Activated B cell treated with CpG ODN at 0.5 μM for 24 hours (primary cell): ENCODE measurements around the gene TMEM132D. TPM values are rescaled to one million over a fixed set of nuclear protein-coding genes. Genes with fewer than 3 reads are reported as not detected.

Source experiments
- ATAC-seq: fragments of 200-7000 bp; cut with Tn5 transposase; one replicate; pipeline ENCODE4 v1.10.0; 2021; ENCODE audit warnings: low read depth, mild to moderate bottlenecking, moderate library complexity
- CTCF ChIA-PET: fragments of 350-600 bp; sonication (Branson Sonifier 250); formaldehyde crosslinking; loops from one replicate; lab custom pipeline; 2021; ENCODE audit warnings: antibody characterized with exemption; lab: Charles Lee
- POLR2A ChIA-PET: fragments of 350-600 bp; sonication (Branson Sonifier 250); formaldehyde crosslinking; loops from one replicate; lab custom pipeline; 2021; ENCODE audit warnings: antibody characterized with exemption; lab: Charles Lee
- DNase-seq: peaks from one replicate; pipeline ENCODE4 v3.0.0; 2022
- H3K27ac Mint-ChIP-seq: one replicate; pipeline ENCODE4 v1.8.0; 2020; ENCODE audit warnings: mixed read lengths
- H3K27me3 Mint-ChIP-seq: one replicate; pipeline ENCODE4 v1.8.0; 2021; ENCODE audit warnings: mixed read lengths
- H3K36me3 Mint-ChIP-seq: one replicate; pipeline ENCODE4 v1.8.0; 2021; ENCODE audit warnings: low read depth, mixed read lengths
- H3K4me1 Mint-ChIP-seq: one replicate; pipeline ENCODE4 v1.8.0; 2021; ENCODE audit warnings: mixed read lengths
- H3K4me3 Mint-ChIP-seq: one replicate; pipeline ENCODE4 v1.8.0; 2020; ENCODE audit warnings: mild to moderate bottlenecking, mixed read lengths
- H3K9me3 Mint-ChIP-seq: one replicate; pipeline ENCODE4 v1.8.0; 2020; ENCODE audit warnings: mixed read lengths
- intact Hi-C: fragments of 100-400 bp; cut with micrococcal nuclease; formaldehyde crosslinking; loops from one replicate; pipeline ENCODE4 v1.15.1; 2024
- total RNA-seq: library from RNA; stranded (reverse); gene quantifications from 2 replicates; pipeline ENCODE4 v1.2.3, GENCODE V29; 2022
- TF ChIP-seq, protein P1 (sequence below): fragments of 200-600 bp; IDR thresholded peaks from one replicate; pipeline ENCODE4 v1.8.0; 2022; ENCODE audit warnings: antibody characterized with exemption, mild to moderate bottlenecking

Gene TMEM132D
- not detected in 2 replicates for total RNA-seq

DNA sequence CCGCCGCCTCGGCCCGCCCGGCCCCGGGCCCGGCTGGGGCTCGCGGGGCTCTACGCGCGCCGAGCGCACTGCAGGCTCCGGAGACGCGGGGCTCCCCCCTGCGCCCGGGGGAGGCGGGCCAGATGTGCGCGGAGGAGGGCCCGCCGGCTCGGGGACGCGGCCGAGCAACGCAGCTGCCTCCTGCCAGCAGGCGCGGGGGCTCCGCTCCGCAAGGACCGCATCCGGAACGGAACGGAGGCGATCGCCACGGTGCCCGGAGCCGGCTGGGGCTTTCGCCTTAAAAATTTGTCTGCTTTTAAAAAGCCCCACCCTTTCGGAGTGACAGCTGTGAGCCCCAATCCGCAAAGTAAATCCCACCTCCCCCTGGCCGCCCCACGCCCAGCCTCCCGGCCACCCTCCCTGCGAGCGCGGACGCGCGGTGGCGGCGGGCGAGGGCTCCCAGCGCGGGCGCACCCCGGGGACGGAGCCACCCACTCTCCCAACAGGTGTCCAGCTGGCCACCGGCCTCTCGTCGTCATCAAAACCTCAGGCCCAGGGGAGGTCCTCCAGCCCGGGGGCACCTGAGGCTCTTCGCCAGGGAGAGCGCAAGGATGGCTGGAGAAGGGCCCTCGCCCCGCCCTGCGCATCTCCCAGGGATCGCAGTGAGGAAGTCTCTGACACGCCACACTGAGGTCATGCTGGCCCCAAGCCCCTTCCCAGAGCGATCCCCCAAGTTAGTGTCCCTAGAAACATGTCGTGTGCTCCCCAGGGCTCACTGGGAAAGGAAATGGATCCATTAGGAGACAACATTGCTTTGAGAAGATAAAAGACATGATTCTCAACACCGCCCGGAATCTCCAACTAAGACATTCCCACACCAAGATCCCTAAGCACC lies at the start of gene TMEM132D:
Gene TMEM132D, minus strand, starts transcription at position 70 of the 874 bp plus-strand sequence.
- ATAC-seq, result no peak
- ChIA-PET POLR2A (no interaction called here), CTCF (no interaction called here)
- H3K9me3 Mint-ChIP-seq, result no peaks in the 10 kb centered on the region
- no peaks in the 10 kb centered on the region for H3K4me1 Mint-ChIP-seq
- peaks cover 26% of the 10 kb centered on the region for H3K27me3 Mint-ChIP-seq
- no peak for DNase-seq
- no peaks in the 10 kb centered on the region for H3K36me3 Mint-ChIP-seq
- TF ChIP-seq, protein P1, sequence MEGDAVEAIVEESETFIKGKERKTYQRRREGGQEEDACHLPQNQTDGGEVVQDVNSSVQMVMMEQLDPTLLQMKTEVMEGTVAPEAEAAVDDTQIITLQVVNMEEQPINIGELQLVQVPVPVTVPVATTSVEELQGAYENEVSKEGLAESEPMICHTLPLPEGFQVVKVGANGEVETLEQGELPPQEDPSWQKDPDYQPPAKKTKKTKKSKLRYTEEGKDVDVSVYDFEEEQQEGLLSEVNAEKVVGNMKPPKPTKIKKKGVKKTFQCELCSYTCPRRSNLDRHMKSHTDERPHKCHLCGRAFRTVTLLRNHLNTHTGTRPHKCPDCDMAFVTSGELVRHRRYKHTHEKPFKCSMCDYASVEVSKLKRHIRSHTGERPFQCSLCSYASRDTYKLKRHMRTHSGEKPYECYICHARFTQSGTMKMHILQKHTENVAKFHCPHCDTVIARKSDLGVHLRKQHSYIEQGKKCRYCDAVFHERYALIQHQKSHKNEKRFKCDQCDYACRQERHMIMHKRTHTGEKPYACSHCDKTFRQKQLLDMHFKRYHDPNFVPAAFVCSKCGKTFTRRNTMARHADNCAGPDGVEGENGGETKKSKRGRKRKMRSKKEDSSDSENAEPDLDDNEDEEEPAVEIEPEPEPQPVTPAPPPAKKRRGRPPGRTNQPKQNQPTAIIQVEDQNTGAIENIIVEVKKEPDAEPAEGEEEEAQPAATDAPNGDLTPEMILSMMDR, result no peak
- H3K4me3 Mint-ChIP-seq, result no peak within 1 kb of the TSS
- H3K27ac Mint-ChIP-seq, result no peak within 1 kb of the TSS
- intact Hi-C loops, result no loop called here

DNA sequence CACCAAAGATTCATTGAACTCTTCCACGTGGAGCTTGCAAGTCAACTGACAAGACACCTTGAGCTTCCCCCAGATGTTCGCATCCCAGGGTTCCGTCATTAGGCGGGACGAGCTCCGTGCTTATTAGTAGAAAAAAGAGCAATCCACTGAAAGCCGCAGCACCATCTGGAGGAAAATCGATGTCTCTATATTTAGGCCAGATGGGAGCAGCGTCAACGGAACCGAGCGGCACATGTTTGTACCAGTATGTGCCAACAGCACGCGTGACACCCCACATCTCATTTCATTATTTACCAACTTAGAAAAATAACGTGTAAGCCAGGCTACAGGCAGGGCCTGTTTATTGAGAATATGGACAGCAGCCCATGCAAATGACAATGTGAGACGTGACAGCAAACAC lies 45.8 kb upstream of the TMEM132D start:
- intact Hi-C loops, result no loop called here
- Mint-ChIP-seq H3K4me3 (no peak overlapping the region), H3K27me3 (no peaks in the 10 kb centered on the region), H3K27ac (no peak overlapping the region), H3K9me3 (peaks cover 5% of the 10 kb centered on the region), H3K36me3 (no peaks in the 10 kb centered on the region), H3K4me1 (no peaks in the 10 kb centered on the region)
- no peak for ATAC-seq
- ChIA-PET CTCF (no interaction called here), POLR2A (no interaction called here)
- DNase-seq, result no peak
- TF ChIP-seq, protein P1, result no peak

DNA sequence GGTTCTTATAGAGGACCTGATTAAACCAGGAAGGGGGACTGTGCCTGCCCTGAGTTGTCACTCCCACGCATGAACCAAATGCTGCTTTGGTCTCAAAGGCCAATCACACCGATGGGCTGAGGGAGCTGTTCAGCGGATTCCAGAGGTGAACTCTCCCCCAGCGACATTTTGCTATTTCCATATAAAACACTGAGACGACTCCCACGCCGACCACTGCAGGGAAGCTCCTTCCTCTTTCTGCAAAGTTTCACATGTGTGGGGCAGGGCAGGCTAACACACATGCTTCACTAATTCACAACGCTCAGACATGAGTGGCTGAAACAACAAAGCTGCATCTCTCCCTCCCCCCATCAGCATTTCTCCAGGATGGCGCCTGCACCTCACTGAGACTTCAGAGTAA lies 37.8 kb upstream of the TMEM132D start:
- ChIA-PET CTCF (no interaction called here), POLR2A (no interaction called here)
- Mint-ChIP-seq H3K27me3 (no peaks in the 10 kb centered on the region), H3K4me3 (no peak overlapping the region), H3K27ac (no peak overlapping the region), H3K9me3 (no peaks in the 10 kb centered on the region), H3K4me1 (no peaks in the 10 kb centered on the region), H3K36me3 (no peaks in the 10 kb centered on the region)
- ATAC-seq (no peak), DNase-seq (no peak)
- TF ChIP-seq, protein P1, result no peak
- intact Hi-C loops, result no loop called here

DNA sequence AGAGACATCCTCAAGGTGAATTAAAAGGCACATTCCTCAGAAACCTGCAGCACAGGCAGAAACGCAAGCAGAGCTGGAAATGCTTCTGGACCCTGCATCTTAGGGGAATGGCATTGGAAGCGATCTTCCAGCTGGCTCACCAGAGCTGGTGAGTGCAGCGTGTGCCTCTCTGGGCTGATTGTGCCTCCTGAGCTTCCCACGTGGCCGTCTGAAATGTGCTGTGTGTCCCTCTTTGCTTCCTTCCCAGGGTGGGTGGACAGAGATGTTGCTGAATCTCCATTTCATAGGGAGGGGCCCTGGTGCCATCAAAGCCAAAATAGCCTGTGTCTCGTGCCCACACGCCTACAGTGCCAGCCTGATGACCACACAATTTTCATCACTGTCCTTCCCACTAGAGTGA lies 34.3 kb upstream of the TMEM132D start:
- intact Hi-C loops, result no loop called here
- TF ChIP-seq, protein P1, result no peak
- DNase-seq (no peak), ATAC-seq (no peak)
- Mint-ChIP-seq H3K4me3 (no peak overlapping the region), H3K36me3 (no peaks in the 10 kb centered on the region), H3K27ac (no peak overlapping the region), H3K4me1 (no peaks in the 10 kb centered on the region), H3K9me3 (peaks cover 7% of the 10 kb centered on the region), H3K27me3 (no peaks in the 10 kb centered on the region)
- POLR2A ChIA-PET, result no interaction called here
- CTCF ChIA-PET, result no interaction called here

DNA sequence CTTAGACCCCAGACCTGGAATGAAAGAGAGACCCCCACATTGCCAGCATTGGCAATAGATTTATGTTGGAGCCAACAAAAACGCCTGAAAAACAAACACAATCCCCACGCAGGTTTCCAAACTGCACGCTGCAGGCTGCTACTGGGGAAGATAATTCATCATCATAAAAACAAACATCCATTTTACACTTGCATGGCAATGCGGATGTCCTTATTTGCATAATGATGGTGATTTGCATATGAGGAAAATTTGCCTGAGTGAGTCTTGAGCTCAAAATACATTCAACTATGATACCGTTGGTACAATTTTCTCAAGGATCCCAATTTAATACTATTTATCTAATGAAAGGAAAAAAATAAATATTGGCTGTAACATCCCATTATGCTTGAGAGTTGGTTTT lies 33.6 kb upstream of the TMEM132D start:
- POLR2A ChIA-PET, result no interaction called here
- H3K27me3 Mint-ChIP-seq, result no peaks in the 10 kb centered on the region
- H3K9me3 Mint-ChIP-seq, result peaks cover 7% of the 10 kb centered on the region
- H3K36me3 Mint-ChIP-seq, result no peaks in the 10 kb centered on the region
- TF ChIP-seq, protein P1, result no peak
- no peak overlapping the region for H3K27ac Mint-ChIP-seq
- H3K4me1 Mint-ChIP-seq, result no peaks in the 10 kb centered on the region
- DNase-seq, result no peak
- CTCF ChIA-PET, result no interaction called here
- ATAC-seq, result no peak
- no peak overlapping the region for H3K4me3 Mint-ChIP-seq
- intact Hi-C loops, result no loop called here
